ENCODE results near the gene ELMO1. TPM values are rescaled to one million over a fixed set of nuclear protein-coding genes. Genes with fewer than 3 reads are reported as not detected.

The ELMO1 gene
- total RNA-seq, 2 experiments from 2014 or later: 65.2 to 67.7 TPM

DNA sequence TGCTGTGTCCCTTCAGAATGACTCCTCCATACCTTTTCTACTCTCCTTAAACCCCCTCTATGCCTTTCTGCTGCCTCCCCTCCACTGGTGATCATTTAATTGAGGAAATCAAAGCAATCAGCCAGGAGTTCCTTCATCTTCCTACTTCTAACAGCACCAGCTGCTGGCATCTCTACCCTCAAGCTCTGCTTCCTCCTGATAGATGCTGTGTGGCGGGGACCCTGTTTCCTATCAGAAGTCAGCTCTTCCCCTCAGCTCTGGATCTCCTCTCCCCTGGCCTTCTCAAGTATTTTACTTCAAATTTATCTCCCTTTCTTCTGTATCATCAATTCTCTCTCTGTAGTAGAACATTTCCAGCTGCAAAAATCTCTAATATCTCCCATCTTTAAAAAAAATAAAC, 183.7 kb downstream of the ELMO1 start:
- ChIA-PET POLR2A (no interaction called here), CTCF (no interaction called here)

DNA sequence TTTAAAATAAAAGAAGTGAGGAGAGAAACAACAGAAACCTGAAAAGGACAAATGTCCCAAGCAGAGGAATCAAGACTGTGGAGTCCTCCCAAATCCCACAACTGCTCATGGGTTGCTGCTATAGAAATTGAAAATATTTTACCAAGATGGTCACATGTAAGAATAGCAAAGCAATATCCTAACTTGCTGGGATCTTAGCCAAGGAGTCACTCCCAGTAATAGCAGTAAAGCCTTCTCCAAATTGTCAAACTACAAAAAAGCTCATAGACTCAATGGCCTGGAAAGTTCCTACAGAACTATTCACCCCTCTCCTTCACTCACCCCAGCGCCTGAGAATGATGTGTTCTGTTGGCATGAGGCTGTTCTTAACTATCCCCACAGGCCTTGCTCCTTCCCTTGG, 186.5 kb downstream of the ELMO1 start:
- ChIA-PET POLR2A (interaction anchor here (0.6 kb wide), 1 partner anchor 1587 kb away, joined by 13 read pairs; no protein-coding TSS in a partner anchor), CTCF (no interaction called here)

DNA sequence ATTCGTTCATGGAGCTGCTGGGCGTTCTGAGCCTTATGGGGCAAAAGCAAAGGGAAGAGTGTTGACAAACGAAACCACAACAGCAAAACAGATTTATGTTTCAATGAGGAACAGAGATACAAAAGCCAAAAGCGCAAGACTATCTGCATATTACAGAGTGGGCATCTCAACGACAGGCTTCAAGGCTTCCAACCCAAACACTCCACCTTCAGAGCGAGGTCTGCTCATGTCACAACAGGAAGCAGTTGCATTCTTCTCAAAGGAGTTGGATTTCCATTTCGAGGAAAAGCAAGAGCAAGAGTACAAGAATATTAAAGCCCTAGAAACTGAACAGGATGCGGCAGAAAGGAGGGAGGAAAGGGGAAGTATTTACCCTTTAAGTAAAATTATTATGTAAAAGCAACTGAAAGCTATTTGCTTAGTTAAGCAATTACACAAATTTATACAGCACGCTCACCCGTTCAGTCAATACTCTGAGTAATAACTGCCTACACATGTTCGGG, 189.3 kb downstream of the ELMO1 start:
- ChIA-PET CTCF (no interaction called here), POLR2A (no interaction called here)

DNA sequence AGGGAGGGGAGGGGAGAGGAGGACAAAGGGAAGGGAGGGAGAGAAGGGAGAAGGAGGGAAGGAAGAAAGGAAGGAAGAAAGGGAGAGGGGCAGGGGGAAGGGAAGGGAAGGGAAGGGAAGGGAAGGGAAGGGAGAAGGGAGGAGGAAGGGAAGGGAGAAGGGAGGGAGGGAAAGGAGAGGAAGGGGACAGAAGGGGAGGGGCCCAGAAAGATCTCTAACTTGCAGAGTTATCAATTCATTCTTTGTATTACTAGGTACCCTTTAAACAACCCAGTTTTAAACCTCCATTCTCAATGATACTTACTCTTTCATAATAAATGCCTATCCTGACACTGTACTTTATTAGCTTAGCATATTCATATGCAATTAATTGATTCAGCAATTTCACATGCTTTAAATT, 192.0 kb downstream of the ELMO1 start:
- ChIA-PET CTCF (no interaction called here), POLR2A (no interaction called here)

DNA sequence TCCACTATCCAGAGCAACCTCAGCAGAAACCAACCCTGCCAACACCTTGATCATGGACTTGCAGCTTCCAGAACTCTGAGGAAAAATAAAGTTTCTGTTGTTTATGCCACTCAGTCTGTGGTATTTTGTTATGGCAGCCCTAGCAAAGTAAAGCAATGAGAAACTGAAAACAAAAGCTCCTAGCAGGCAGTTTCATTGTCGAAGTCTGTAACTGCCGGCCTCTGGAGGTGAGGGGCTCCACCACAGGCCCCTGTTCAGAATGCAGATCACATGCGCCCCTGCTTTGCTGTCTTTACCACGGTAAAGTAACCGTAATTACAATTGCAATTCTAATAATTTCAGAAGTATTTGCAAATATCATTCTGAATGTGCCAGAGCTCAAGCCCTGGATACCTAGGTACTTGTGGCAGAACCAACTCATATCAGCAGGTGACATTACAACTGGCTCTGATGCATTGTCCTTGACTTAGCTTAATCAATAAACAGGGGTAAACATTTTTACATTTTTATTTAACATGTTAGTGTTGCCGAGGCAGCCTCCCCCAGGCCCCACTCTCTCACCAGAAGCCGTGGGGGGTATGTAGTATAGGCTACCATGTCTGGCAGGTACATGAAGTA, 193.2 kb downstream of the ELMO1 start:
- ChIA-PET CTCF (interaction anchor here (1.0 kb wide), 1 partner anchor 15 kb away, joined by 3 read pairs; no protein-coding TSS in a partner anchor), POLR2A (no interaction called here)

DNA sequence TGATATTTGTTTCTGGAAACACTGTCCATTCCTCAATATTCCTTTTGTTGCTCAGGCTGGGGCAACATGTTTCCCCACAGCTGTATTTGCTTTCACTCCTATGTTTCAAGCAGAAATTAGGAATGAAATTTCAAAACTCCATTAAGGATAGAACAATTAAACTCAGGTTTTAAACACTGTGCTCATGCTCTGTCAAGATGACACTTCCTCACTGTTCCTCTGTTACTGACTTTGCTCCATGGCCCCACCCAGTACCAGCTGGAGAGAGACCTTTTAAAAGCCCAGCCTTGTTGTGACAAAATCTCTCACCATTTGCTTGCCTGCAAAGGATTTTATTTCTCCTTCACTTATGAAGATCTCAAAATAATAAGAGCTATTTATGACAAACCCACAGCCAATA, 197.4 kb downstream of the ELMO1 start:
- ChIA-PET POLR2A (no interaction called here), CTCF (no interaction called here)

DNA sequence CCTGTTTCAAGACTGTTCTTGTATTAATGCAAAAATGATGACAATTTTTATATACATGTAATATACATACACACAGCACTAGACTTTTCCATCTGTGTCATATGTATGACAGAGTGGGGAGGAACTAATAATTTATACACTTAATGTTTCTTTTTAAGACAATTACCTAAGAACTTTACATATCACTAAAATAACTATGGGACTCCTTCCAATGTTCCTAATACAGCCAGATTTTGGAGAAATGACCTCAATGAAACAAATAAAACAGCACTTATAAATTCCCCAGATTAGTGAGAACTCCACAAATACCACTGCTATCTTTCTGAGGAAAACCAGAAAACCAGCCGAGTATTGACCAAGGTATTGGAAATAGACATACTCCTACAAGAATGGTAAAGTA, 199.4 kb downstream of the ELMO1 start:
- POLR2A ChIA-PET: no interaction called here
- CTCF ChIA-PET: no interaction called here

DNA sequence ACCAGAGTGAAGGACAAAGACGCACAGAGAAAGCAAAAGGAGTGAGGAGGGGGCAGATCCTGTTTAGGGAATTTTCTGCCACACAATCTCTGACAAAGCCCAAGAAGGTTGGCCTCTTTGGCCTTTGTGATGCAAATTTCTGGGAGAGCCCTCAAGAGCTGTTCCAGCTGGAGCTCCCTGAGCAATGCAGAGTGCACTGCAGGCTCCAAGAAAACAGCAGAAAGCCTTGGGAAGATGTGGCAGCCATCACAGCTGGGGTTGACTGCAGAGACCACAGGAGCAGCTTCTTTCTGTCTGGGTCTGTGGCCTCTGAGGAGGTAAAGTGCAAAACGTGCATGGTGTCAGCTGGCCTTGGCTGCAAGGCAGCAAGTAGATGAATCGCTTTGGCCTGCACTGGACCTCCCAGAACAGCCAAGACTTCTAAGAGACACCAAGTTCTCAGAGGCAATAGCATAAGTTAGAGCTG, 200.2 kb downstream of the ELMO1 start:
- CTCF ChIA-PET: no interaction called here
- POLR2A ChIA-PET: no interaction called here

DNA sequence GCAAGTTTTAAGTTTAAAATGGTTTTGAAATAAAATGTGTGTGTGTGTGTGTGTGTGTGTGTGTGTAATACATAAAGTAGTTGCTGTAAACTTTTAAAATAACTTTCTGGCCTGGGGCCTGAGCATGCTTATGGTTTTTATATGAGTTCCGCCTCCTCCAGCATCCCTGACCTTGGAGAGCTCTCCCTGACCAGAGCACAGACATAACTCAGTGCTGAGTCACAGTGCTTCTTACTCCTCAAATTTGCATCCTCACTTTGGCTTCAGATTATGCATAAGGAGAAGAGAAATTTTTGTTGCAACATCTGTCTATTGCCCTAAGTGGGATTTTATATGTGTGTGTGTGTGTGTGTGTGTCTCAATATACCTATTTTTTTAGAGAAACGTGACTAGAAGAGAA, 200.8 kb downstream of the ELMO1 start:
- CTCF ChIA-PET: no interaction called here
- POLR2A ChIA-PET: no interaction called here

DNA sequence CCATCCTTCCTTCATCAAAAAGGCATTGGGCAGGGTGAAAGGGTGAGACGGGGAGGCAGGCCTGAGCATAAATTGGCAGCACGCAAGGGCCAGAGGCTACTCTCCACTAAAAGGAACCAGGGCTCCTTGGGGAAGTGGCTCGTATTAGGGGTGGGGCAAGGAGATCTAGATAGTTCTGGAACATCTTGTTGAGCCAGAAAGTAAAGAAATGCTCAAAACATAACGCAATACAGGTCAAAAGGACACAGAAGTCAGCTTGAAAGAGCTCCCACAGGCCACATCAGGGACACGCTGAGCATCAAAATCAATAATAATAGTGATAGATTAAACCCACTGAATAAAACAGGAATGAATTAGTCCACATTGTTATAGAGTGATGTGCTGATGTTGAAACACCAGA, 203.1 kb downstream of the ELMO1 start:
- ChIA-PET POLR2A (no interaction called here), CTCF (no interaction called here)

DNA sequence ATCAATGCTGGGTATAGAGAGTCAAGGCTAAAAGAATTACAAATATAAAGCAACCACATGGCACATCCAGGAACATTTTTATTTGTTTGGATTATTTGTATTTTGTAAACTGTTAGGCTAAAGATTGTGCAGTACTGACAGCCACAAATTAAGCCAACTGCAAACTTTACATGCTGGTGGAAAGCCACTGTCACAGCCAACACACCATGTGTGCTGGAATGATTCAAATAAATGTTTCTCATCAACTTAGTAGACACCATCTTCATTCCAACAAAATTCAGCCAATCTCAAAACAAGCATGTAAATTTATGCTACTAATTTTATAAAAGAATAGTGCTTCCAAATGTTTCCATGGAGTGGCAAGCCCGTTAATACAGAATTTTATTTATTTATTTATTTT, 211.8 kb downstream of the ELMO1 start:
- ChIA-PET POLR2A (no interaction called here), CTCF (interaction anchor here (0.6 to 1.6 kb wide), 2 partner anchors 116 to 212 kb away, joined by 3 read pairs; partner anchors contain the start of gene ELMO1)

DNA sequence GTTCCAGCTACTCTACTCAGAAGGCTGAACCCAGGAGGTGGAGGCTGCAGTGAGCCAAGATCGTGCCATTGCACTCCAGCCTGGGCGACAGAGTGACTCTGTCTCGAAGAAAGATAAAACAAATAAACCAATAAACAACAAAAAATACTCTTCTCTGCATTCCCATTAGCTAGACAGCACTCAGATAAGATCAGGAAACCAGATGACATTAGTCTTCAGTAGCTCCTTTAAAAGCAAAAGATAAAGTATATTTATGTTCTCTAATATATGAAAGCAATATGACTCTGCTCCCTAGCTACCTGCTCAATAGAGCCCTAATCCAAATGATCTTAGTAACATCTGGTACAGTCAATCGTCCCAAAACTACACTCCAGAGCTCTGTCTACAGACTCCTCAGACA, 212.9 kb downstream of the ELMO1 start:
- ChIA-PET CTCF (no interaction called here), POLR2A (interaction anchor here (0.9 kb wide), 1 partner anchor 117 kb away, joined by 3 read pairs; no protein-coding TSS in a partner anchor)

DNA sequence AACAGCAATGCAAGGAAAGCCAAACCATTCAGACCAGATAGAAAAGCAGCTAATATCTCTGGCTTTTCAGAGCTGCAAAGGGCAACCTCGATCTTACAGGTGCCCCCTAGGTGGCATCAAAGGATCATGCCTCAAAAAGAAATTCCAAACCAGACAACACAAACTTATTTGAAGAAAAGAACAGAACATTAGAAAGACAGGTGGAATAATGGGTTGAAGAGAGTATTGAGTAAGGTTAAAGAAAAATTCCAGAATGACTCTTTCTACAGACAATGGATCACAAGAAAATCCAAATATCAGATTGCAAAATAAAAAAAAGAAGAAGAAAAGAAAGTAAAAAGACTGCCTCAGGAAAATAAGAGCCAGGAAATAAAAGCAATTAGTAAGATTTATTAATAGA, 213.7 kb downstream of the ELMO1 start:
- POLR2A ChIA-PET: interaction anchor here (0.9 kb wide), 1 partner anchor 118 kb away, joined by 3 read pairs; no protein-coding TSS in a partner anchor
- CTCF ChIA-PET: interaction anchor here (1.1 kb wide), 1 partner anchor 120 kb away, joined by 3 read pairs; no protein-coding TSS in a partner anchor

DNA sequence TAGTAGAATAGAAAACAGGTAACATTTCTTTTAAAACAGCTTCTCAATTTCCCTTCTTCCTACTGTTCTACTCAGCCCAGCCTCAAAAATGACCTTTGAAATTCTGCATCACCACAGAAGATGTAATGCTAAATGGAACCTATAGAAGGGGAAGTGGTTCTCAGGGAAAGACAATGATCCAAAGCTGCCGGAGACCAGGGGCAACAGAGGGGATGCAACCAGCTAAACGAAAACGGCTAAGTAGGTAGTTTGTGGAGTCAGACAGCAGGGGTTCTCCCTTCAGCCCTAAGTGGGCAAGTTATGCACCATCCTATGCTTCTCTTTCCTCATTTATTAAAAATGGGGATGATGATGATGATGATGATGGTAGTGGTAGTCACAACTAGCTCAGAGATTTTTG, 214.3 kb downstream of the ELMO1 start:
- ChIA-PET POLR2A (no interaction called here), CTCF (interaction anchor here (1.1 kb wide), 1 partner anchor 121 kb away, joined by 3 read pairs; no protein-coding TSS in a partner anchor)

DNA sequence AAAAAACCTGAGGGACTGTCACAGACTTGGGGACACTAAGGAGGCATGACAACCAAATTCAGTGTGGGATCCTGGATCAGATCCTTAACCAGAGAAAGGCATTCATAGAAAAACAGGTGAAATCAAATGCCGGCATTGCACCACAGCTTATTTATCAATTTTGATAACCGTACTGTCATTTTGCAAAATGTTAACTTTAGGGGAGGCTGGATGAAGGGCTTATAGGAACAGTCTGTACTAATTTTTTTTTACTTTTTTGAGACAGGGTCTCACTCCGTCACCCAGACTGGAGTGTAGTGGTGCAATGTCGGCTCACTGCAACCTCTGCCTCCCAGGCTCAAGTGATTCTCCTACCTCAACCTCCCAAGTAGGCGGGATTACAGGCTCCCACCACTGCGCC, 217.1 kb downstream of the ELMO1 start:
- ChIA-PET CTCF (no interaction called here), POLR2A (no interaction called here)

DNA sequence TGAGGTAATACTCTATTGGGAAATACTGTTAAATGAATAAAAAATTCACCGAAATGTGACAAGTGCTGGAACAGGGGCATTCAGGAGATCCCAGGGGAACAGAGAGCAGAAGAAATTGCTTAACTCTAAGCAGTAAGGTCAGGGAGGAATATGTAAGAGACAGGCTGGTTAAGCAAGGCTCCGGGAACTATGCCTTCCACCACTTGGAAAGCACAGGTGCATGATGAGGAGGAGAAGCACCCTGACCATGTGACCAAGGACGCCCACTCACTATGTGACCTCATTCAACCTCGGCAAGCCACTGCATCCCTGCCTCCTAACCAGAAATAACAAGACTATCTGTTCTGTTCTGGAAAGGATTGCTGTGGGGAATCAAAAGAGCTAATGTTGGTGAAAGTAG, 218.4 kb downstream of the ELMO1 start:
- POLR2A ChIA-PET: no interaction called here
- CTCF ChIA-PET: no interaction called here

DNA sequence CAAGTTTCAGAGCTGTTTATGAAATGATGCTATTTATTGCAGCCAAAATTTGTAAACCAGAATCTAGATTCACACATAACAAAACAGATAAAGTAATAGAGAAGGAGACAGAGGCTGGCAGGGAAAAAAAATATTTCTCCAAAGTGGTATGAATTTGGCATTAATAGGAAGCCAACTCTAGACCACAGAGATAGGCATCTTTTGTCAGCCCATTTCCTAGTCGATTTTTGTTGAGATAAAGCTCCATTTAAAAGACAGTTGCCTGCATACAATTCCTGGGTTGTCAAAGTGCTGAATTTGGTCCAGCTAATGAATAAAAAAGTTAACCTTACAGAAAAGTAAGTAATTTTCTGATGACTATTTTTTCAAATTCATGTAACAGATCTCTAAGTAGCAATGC, 219.3 kb downstream of the ELMO1 start:
- ChIA-PET CTCF (no interaction called here), POLR2A (no interaction called here)

DNA sequence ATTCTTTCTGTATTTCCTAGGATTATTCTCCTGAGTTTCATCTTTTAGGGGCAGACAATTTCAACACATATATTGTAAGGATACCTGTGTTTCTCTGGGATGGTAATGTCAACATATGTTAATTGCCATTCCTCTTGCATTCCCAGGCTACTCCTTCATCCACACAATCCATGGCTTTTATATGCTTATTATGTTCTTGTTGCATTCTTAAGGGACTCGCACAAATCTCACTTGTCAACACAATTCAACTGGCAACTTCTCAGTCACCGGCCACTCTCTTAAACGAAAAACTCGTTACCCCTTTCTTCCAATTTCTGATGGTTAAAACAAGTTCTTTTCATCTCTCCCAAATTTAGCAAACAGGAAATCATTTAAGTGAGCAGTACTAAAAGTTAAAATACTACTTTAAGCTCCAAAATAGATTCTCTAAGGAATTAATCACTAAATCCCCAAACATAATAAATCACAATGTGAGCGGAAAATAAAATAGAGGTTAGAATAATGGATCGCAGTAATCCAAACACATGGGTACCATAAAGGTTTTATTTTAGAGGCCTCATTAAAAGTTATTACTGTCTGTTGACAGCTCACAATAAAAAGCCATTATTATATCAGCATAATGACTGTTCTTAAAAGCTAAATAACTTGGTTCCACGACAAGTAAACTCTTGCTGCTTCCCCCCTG, 223.2 kb downstream of the ELMO1 start:
- CTCF ChIA-PET: no interaction called here
- POLR2A ChIA-PET: no interaction called here

DNA sequence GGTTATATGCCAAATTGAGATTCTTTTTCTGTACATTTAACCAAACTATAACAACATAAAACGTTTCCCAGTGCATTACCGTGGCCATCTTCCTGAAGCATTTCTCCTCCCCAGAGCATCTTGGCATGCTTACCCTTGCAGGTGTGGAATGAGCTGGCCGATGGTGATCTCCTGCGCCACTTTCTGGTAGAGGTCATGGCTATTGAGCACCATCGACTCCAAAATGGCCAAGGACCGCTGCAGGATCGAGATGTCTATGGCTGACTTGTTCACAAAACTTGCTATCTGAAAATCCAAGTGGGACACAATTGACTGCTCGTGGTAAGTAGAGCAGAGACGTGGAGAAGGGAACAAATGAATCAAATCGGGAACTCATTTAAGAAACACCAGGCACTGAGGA, 223.9 kb downstream of the ELMO1 start:
- ChIA-PET POLR2A (no interaction called here), CTCF (interaction anchor here (0.7 kb wide), 1 partner anchor 13 kb away, joined by 3 read pairs; no protein-coding TSS in a partner anchor)

DNA sequence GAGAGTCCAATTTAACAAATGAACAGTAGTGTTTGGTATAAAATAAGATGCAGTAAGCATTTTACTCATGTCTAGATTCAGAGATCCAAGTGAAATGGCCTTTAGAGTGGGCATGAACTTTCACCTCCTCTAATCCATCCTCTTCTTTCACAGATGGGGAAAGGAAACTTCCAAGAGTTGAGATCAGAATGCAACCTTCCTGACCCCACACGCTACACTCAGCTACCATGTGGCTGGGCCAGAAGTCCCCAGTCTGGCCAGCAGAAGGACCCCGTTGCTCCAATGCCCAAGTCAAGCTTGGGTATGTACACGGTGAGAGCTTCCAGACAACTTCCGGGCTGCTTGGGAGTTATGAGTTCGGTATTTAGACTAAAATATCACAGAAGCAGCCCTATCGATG, 228.0 kb downstream of the ELMO1 start:
- POLR2A ChIA-PET: no interaction called here
- CTCF ChIA-PET: no interaction called here

DNA sequence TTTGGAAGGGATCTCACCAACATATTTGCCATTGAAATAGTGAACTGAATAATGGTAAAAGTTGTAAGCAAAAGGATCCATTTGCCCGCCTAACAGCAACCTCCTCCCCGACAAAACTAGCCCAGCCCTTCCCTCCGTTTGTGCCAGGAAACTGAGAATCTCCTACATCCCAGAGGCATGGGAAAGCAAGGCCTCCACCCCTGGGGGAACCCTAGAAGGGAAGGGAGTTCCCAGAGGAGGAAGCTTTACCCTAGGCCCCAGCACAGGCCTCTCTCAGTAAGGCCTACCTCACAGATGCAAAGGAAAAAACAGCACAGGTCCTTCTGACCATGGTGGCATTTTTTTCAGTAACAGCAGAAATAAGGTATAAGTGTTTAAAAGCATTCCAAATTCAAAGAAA, 229.7 kb downstream of the ELMO1 start:
- ChIA-PET POLR2A (no interaction called here), CTCF (no interaction called here)

All from activated CD8-positive, alpha-beta memory T cell treated with anti-CD3 and anti-CD28 coated beads for 36 hours (primary cell).